ENCODE measurements around the gene CCSER2.
"Not testable (repeated sequence)": the region's sequence is repeated elsewhere in the genome, so short reads cannot be mapped to it uniquely, and the experiment has no call there.

Gene CCSER2

GRCh38 chr10:84525120-84525806, 196.9 kb downstream of the CCSER2 start:
- no peak for DNase-seq

GRCh38 chr10:84525807-84526182, 197.4 kb downstream of the CCSER2 start:
- DNase-seq = not testable (repeated sequence)

GRCh38 chr10:84527386-84527785, 199.0 kb downstream of the CCSER2 start:
- not testable (repeated sequence) for DNase-seq

- not testable (repeated sequence) for DNase-seq
Measured at GRCh38 chr10:84528526-84528925, 200.1 kb downstream of the CCSER2 start.

GRCh38 chr10:84530724-84531325, 202.4 kb downstream of the CCSER2 start:
- DNase-seq = no peak

GRCh38 chr10:84531396-84531795, 203.0 kb downstream of the CCSER2 start:
- DNase-seq = no peak

GRCh38 chr10:84534168-84534567, 205.8 kb downstream of the CCSER2 start:
- no peak for DNase-seq

GRCh38 chr10:84537447-84537931, 209.1 kb downstream of the CCSER2 start:
- DNase-seq = no peak

GRCh38 chr10:84538036-84538435, 209.6 kb downstream of the CCSER2 start:
- no peak for DNase-seq

GRCh38 chr10:84539216-84539615, 210.8 kb downstream of the CCSER2 start:
- no peak for DNase-seq

GRCh38 chr10:84540022-84540616, 211.7 kb downstream of the CCSER2 start:
- DNase-seq = no peak

- no peak for DNase-seq
Measured at GRCh38 chr10:84540617-84541288, 212.4 kb downstream of the CCSER2 start.

- DNase-seq = no peak
Measured at GRCh38 chr10:84541289-84541637, 212.9 kb downstream of the CCSER2 start.

- DNase-seq = no peak
Measured at GRCh38 chr10:84542522-84543490, 214.4 kb downstream of the CCSER2 start.

- DNase-seq = no peak
Measured at GRCh38 chr10:84543948-84544347, 215.6 kb downstream of the CCSER2 start.

GRCh38 chr10:84545651-84546050, 217.3 kb downstream of the CCSER2 start:
- DNase-seq = no peak

GRCh38 chr10:84546609-84547008, 218.2 kb downstream of the CCSER2 start:
- DNase-seq = no peak

GRCh38 chr10:84547616-84548015, 219.2 kb downstream of the CCSER2 start:
- no peak for DNase-seq

- DNase-seq = no peak
Measured at GRCh38 chr10:84548869-84549268, 220.5 kb downstream of the CCSER2 start.

- no peak for DNase-seq
Measured at GRCh38 chr10:84549368-84550165, 221.2 kb downstream of the CCSER2 start.

GRCh38 chr10:84550756-84551436, 222.5 kb downstream of the CCSER2 start:
- DNase-seq = no peak
